Measurements from ENCODE around the gene PDE4D. TPM values are rescaled to one million over a fixed set of nuclear protein-coding genes. Genes with fewer than 3 reads are reported as not detected.
A peak's percentile ranks its signal among the peaks of the same experiment; 100 is the strongest.

Gene PDE4D
- total RNA-seq, 1 experiment from 2014 or later, result 3.6 TPM

GRCh38 chr5:59188419-59189225 is 704.9 kb downstream of the PDE4D start:
- intact Hi-C loops (cut with micrococcal nuclease), result loop anchor here (1.0 kb wide), 2 partner anchors 179 to 192 kb away; no protein-coding TSS in a partner anchor
- ChIA-PET CTCF (interaction anchor here (0.6 to 2.0 kb wide), 5 partner anchors 57 to 179 kb away, joined by 3 to 7 read pairs (median 3); no protein-coding TSS in a partner anchor), POLR2A (ENCODE audit: unreplicated experiment) (no interaction called here)
- Histone ChIP-seq H3K27ac (ENCODE audit: low read length) (no peak overlapping the region), H3K27me3 (ENCODE audit: low read length) (no peaks in the 10 kb centered on the region), H3K9me2 (replicated peaks; ENCODE audit: low read length) (no peaks in the 10 kb centered on the region), H3K9ac (ENCODE audit: low read length) (no peak overlapping the region), H3K4me2 (ENCODE audit: low read length) (peak overlapping the region; percentile 26), H4K20me1 (ENCODE audit: low read length) (no peaks in the 10 kb centered on the region), H3F3A (ENCODE audit: low read length, unreplicated experiment) (no peaks in the 10 kb centered on the region), H3K9me3 (ENCODE audit: low read length) (no peaks in the 10 kb centered on the region), H3K4me1 (ENCODE audit: insufficient read depth, low read length) (peaks cover 3% of the 10 kb centered on the region; the same call in 1 of the 2 replicates), H3K4me3 (ENCODE audit: low read length) (no peak overlapping the region), H3K79me2 (ENCODE audit: low read length) (no peaks in the 10 kb centered on the region), H3K36me3 (ENCODE audit: low read depth, low read length) (no peaks in the 10 kb centered on the region), H2AFZ (ENCODE audit: low read length) (no peak overlapping the region)
- no peak for TF ChIP-seq EZH2phosphoT487 (IDR thresholded peaks at IDR 0.05; ENCODE audit: borderline replicate concordance, low read length)
- TF ChIP-seq, protein P1, sequence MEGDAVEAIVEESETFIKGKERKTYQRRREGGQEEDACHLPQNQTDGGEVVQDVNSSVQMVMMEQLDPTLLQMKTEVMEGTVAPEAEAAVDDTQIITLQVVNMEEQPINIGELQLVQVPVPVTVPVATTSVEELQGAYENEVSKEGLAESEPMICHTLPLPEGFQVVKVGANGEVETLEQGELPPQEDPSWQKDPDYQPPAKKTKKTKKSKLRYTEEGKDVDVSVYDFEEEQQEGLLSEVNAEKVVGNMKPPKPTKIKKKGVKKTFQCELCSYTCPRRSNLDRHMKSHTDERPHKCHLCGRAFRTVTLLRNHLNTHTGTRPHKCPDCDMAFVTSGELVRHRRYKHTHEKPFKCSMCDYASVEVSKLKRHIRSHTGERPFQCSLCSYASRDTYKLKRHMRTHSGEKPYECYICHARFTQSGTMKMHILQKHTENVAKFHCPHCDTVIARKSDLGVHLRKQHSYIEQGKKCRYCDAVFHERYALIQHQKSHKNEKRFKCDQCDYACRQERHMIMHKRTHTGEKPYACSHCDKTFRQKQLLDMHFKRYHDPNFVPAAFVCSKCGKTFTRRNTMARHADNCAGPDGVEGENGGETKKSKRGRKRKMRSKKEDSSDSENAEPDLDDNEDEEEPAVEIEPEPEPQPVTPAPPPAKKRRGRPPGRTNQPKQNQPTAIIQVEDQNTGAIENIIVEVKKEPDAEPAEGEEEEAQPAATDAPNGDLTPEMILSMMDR (conservative IDR thresholded peaks at IDR 0.05; ENCODE audit: low read depth, low read length), result peak; percentile 40; the same call in 1 of the 2 replicates
- TF ChIP-seq EZH2 (IDR thresholded peaks at IDR 0.05; ENCODE audit: low read length, unreplicated experiment), result no peak
- peak; percentile 28 for DNase-seq
- ATAC-seq, result peak; percentile 48; the same call in 1 of the 2 replicates
- no TSS peak for BruUV-seq (replicated peaks)

GRCh38 chr5:59187857-59188256 is 705.7 kb downstream of the PDE4D start:
- Histone ChIP-seq H3K79me2 (ENCODE audit: low read length) (no peaks in the 10 kb centered on the region), H3K4me1 (ENCODE audit: insufficient read depth, low read length) (no peaks in the 10 kb centered on the region), H3K27ac (ENCODE audit: low read length) (no peak overlapping the region), H3K9me3 (ENCODE audit: low read length) (no peaks in the 10 kb centered on the region), H3K4me3 (ENCODE audit: low read length) (no peak overlapping the region), H3F3A (ENCODE audit: low read length, unreplicated experiment) (no peaks in the 10 kb centered on the region), H2AFZ (ENCODE audit: low read length) (no peak overlapping the region), H3K9ac (ENCODE audit: low read length) (no peak overlapping the region), H4K20me1 (ENCODE audit: low read length) (no peaks in the 10 kb centered on the region), H3K36me3 (ENCODE audit: low read depth, low read length) (no peaks in the 10 kb centered on the region), H3K4me2 (ENCODE audit: low read length) (no peak overlapping the region), H3K27me3 (ENCODE audit: low read length) (no peaks in the 10 kb centered on the region), H3K9me2 (replicated peaks; ENCODE audit: low read length) (no peaks in the 10 kb centered on the region)
- no peak for ATAC-seq
- TF ChIP-seq EZH2 (IDR thresholded peaks at IDR 0.05; ENCODE audit: low read length, unreplicated experiment) (no peak), EZH2phosphoT487 (IDR thresholded peaks at IDR 0.05; ENCODE audit: borderline replicate concordance, low read length) (no peak)
- TF ChIP-seq, protein P1 (conservative IDR thresholded peaks at IDR 0.05; ENCODE audit: low read depth, low read length), result no peak
- BruUV-seq (replicated peaks), result no TSS peak
- DNase-seq, result no peak
- CTCF ChIA-PET, result interaction anchor here (0.6 to 2.0 kb wide), 5 partner anchors 58 to 309 kb away, joined by 3 to 7 read pairs (median 4); no protein-coding TSS in a partner anchor
- intact Hi-C loops (cut with micrococcal nuclease), result loop anchor here (1.0 kb wide), 2 partner anchors 179 to 192 kb away; no protein-coding TSS in a partner anchor
- POLR2A ChIA-PET (ENCODE audit: unreplicated experiment), result no interaction called here

- Histone ChIP-seq H4K20me1 (ENCODE audit: low read length) (no peaks in the 10 kb centered on the region), H3K27ac (ENCODE audit: low read length) (no peak overlapping the region), H3K4me3 (ENCODE audit: low read length) (no peak overlapping the region), H3F3A (ENCODE audit: low read length, unreplicated experiment) (no peaks in the 10 kb centered on the region), H3K4me2 (ENCODE audit: low read length) (no peak overlapping the region), H2AFZ (ENCODE audit: low read length) (no peak overlapping the region), H3K9me2 (replicated peaks; ENCODE audit: low read length) (no peaks in the 10 kb centered on the region), H3K36me3 (ENCODE audit: low read depth, low read length) (no peaks in the 10 kb centered on the region), H3K9ac (ENCODE audit: low read length) (no peak overlapping the region), H3K27me3 (ENCODE audit: low read length) (no peaks in the 10 kb centered on the region), H3K79me2 (ENCODE audit: low read length) (no peaks in the 10 kb centered on the region), H3K4me1 (ENCODE audit: insufficient read depth, low read length) (no peaks in the 10 kb centered on the region), H3K9me3 (ENCODE audit: low read length) (no peaks in the 10 kb centered on the region)
- CTCF ChIA-PET, result no interaction called here
- DNase-seq (no peak), ATAC-seq (no peak)
- intact Hi-C loops (cut with micrococcal nuclease), result no loop called here
- POLR2A ChIA-PET (ENCODE audit: unreplicated experiment), result no interaction called here
- TF ChIP-seq, protein P1 (conservative IDR thresholded peaks at IDR 0.05; ENCODE audit: low read depth, low read length), result no peak
- TF ChIP-seq EZH2 (IDR thresholded peaks at IDR 0.05; ENCODE audit: low read length, unreplicated experiment) (no peak), EZH2phosphoT487 (IDR thresholded peaks at IDR 0.05; ENCODE audit: borderline replicate concordance, low read length) (no peak)
- no TSS peak for BruUV-seq (replicated peaks)
Measured at GRCh38 chr5:59186623-59187022, 706.9 kb downstream of the PDE4D start.
